Peyer's patch (tissue), 4 donors: ENCODE data around the gene TMEM106C.

Experiments used
- CTCF ChIP-seq, 6 experiments: fragments of 450-650 bp in 4 of 6; fragments of 200-600 bp in 2 of 6; sonication (generic) in 1 of 6; IDR thresholded peaks; one replicate each; pipeline ENCODE4 v1.5.1; 2017 to 2019; ENCODE audit warnings: antibody characterized with exemption in 6 of 6, mild to moderate bottlenecking in 3 of 6, moderate library complexity in 1 of 6
- POLR2A ChIP-seq, 2 donors: fragments of 450-650 bp; IDR thresholded peaks; one replicate each; pipeline ENCODE4 v1.5.1; 2017; ENCODE audit warnings: antibody characterized with exemption in 2 of 2, mild to moderate bottlenecking in 2 of 2, moderate library complexity in 2 of 2

GRCh38 chr12:47938594-47938993, 24.8 kb upstream of the TMEM106C start:
- TF ChIP-seq CTCF (IDR thresholded peaks at IDR 0.05) = no peak
- no peak for TF ChIP-seq POLR2A (IDR thresholded peaks at IDR 0.05)
